ENCODE results near the gene NUP62. TPM values are rescaled to one million over a fixed set of nuclear protein-coding genes. Genes with fewer than 3 reads are reported as not detected.

NUP62 gene
- total RNA-seq, 1 experiment from 2014 or later, result 96.7 TPM

DNA sequence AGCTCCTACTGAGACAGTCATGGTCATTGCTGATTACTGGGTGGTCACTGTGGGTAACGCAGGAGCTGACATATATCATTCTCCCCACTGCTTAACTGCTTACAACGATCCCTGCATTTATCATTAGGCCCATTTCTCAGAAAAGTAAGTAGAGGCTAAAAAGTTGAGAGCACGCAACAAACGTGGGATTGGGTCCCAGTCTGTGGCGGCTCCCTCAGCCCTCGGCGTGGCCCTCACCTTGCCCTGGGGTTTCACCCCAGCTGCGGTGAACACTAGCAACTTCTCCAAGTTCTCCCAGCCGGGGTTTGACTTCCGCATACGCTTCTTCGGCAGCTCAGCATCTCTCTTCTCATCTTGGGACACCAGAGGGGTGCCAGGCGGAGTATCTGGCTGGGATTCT is 64.4 kb downstream of the NUP62 start:
- DNase-seq (ENCODE audit: low read depth), result no peak
- in situ Hi-C loops (cut with HindIII; ENCODE audit: low pct_unique_long_range_greater_than_20kb, low sequenced_read_pairs), result no loop called here

DNA sequence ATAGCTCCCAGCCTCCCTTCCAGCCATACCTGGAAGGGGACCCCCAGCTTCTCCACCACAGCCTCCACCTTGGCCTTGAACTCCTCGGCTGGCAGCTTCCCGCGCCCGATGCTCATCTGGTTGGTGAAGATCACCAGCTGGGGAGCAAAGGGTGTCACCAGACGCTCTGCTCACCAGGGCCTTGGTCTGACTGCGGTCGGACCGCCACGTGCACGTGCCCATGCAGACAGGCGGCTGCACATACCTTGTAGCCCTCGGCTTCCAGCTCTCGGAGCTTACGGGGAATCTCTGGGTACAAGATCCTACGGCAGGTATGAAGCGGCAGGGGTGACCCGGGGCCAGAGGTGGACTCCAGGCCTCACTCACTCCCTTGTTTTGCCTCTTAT is 65.4 kb downstream of the NUP62 start:
- in situ Hi-C loops (cut with HindIII; ENCODE audit: low pct_unique_long_range_greater_than_20kb, low sequenced_read_pairs), result no loop called here
- no peak for DNase-seq (ENCODE audit: low read depth)

DNA sequence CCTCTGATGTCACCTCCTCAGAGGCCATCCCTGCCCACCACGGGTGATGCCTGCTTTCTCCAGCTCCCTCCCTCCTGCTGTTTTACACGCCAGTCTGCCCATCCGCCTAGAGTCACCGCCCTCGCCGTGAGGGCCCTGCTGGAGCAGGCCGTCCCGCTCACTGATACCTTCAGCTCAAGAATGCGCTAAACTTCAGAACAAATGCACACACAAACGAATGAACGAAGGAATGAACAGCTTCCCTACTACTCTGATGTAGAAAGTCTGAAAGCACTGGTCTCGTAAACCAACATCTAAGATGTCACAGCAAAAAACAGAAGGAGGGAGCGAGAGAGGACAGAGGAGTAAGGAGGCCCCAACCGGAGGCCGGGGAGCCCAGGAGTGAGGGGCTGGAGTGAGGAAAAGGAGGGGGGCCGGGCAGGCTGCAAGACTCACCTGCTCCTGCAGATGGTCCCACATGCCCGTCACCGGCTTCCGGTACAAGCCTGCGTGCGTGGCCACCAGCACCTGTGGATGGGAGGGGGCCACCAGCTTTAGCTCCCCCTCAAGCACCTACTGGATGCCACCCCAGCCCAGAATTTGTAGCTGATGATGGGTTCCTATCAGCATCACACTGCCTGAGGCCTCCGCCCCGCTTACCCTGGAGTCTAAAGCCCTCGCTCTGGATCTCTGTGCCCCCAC is 65.9 kb downstream of the NUP62 start:
- no peak for DNase-seq (ENCODE audit: low read depth)
- in situ Hi-C loops (cut with HindIII; ENCODE audit: low pct_unique_long_range_greater_than_20kb, low sequenced_read_pairs), result no loop called here

GRCh38 chr19:49862391-49863253 is 66.7 kb downstream of the NUP62 start:
- in situ Hi-C loops (cut with HindIII; ENCODE audit: low pct_unique_long_range_greater_than_20kb, low sequenced_read_pairs), result no loop called here
- DNase-seq (ENCODE audit: low read depth), result no peak

- in situ Hi-C loops (cut with HindIII; ENCODE audit: low pct_unique_long_range_greater_than_20kb, low sequenced_read_pairs), result no loop called here
- no peak for DNase-seq (ENCODE audit: low read depth)
Measured at GRCh38 chr19:49861541-49862378, 67.5 kb downstream of the NUP62 start.

DNA sequence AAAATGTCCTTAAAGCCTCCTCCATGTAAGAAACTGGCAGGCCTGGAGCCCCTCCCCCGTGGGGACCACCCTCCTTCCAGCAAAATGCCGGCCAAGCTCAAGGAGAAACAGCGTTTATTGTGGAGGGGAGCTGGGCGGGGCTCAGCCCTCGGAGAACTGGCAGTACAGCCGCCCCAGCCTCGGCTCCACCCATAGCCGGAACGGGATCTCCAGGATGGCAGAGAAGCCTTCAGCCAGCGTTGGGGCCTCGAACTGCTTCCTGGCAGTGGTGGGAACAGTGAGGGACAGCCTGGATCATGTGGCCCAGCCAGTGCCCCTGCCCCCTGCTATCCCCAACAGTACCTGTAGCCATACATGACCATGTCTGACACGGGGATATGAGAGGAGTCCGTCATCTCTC is 68.2 kb downstream of the NUP62 start:
- no peak for DNase-seq (ENCODE audit: low read depth)
- in situ Hi-C loops (cut with HindIII; ENCODE audit: low pct_unique_long_range_greater_than_20kb, low sequenced_read_pairs), result no loop called here

DNA sequence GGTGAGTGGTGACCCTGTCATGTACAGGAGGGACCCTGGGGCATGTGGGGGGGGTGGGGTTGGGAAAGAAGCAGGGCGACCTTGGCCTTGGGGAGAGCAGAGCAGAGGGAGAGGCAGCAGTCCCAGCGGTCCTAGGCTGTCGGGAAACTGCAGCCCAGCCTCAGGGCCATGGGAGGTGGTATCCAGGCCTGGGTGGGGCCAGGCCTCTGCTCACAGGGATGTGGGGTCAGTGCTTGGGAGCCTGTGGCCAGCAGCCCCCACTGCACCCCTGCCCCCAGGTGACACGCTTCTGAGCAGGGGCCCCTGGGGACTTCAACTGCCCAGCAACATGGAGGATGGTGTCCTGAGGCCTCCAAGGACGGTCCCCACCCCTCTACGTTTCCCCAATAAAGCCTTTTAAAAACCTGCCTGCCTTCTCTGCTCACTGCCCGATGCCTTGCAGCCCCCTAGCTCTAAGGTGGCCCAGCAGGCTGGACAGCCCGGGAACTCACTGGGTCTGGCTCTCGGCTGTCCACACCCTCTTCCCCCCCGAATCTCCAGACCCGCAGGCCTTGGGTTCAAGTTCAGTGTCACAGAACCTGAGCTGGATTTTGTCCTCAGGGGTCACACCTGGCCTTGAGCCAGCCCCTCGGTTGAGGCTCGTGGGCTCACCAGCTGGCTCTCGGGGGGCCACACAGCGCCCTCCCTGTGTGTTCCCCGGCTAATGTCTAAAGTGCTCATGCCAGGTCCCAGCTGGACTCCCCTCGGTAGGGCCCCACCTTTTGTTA is 68.8 kb downstream of the NUP62 start:
- DNase-seq (ENCODE audit: low read depth), result no peak
- in situ Hi-C loops (cut with HindIII; ENCODE audit: low pct_unique_long_range_greater_than_20kb, low sequenced_read_pairs), result no loop called here

GRCh38 chr19:49859682-49860335 is 69.5 kb downstream of the NUP62 start:
- DNase-seq (ENCODE audit: low read depth), result no peak
- in situ Hi-C loops (cut with HindIII; ENCODE audit: low pct_unique_long_range_greater_than_20kb, low sequenced_read_pairs), result no loop called here

DNA sequence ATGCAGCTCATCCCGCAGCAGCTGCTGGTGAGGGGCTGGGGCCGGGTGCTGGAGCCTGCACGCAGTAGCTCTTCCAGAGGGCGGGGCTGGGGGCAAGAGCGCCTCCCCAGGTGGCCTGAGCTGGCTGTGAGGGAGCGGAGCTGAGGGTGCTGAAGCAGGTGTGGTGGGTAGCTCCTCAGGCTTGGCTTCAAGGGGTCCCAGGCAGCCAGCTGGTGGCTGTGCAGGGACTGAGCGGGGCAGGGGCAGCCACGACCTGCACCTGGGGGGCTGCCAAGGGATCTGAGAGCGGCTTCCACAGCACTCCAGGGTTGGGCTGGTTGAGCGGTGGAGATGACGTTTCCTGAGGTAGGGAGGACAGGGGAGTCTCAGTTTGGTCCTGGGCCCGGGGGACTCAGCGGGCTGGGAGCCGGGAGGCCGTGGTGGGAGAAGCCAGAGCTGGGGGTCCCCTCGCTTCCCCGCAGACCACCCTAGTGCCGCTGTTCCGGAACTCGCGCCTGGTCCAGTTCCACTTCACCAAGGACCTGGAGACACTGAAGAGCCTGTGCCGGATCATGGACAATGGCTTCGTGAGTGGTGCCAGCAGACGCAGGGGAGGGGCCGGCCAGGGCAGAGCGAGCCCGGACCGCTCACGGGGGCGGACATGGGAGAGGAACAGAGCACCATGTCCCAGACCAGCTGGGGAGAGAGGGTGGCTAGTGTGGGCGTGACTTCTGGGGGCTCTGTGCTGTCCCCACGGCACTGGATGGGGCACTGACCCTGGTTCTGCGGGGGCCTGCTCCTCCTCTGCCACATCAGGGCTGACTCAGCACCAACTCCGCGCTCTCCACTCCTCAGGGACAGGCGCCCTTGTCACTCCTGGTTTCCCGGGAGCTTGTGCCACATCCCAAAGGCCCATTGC is 71.0 kb downstream of the NUP62 start:
- DNase-seq (ENCODE audit: low read depth), result no peak
- in situ Hi-C loops (cut with HindIII; ENCODE audit: low pct_unique_long_range_greater_than_20kb, low sequenced_read_pairs), result no loop called here

- DNase-seq (ENCODE audit: low read depth), result no peak
- in situ Hi-C loops (cut with HindIII; ENCODE audit: low pct_unique_long_range_greater_than_20kb, low sequenced_read_pairs), result no loop called here
Measured at GRCh38 chr19:49857838-49858087, 71.5 kb downstream of the NUP62 start.

DNA sequence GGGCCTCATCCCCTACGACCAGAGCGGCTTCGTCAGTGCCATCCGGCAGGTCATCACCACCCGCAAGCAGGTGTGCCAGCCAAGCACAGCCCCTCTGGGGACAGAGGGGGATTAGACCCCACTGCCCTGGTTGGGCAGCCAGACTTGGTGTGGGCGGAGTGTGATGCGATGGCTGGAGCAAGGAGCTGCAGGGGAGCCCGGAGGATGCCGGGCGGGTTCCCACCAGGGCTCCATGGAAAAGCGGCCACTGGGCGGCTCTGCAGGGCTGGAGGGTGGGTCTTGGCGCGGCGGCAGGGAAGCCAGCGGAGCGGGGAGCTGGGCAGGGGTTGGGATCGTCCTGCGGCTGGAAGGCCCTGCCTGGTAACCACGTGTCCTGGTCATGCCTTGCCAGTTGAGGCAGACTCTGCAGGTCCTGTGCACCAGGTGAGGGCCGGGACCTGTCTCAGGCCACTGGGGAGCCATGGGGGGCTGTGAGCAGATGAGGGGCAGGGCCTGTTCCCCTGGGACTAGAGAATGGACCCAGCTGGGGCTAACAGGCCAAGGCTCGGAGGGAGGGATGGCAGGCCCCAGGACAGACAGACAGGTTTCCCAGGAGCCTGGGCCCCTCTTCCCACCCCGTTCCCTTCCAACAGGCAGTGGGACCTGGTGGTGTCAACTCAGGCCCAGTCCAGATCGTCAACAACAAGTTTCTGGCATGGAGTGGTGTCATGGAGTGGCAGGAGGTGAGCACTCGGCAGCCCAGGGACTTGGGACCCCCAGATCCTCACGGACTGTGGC is 72.1 kb downstream of the NUP62 start:
- in situ Hi-C loops (cut with HindIII; ENCODE audit: low pct_unique_long_range_greater_than_20kb, low sequenced_read_pairs), result no loop called here
- DNase-seq (ENCODE audit: low read depth), result no peak

Other genes with a start within 250 kb of the NUP62 start
- 1.1 and 3.2 TPM in 2 replicates for gene ADM5, start 239.9 kb downstream of the NUP62 start, total RNA-seq (2014; rRNA removed; shearing (Covaris generic); ENCODE audit: low replicate concordance)
- 21.2 and 26.7 TPM in 2 replicates for gene CPT1C, start 238.4 kb downstream of the NUP62 start, total RNA-seq (2014; rRNA removed; shearing (Covaris generic); ENCODE audit: low replicate concordance)
- not detected in 2 replicates for gene TSKS, start 166.2 kb downstream of the NUP62 start, total RNA-seq (2014; rRNA removed; shearing (Covaris generic); ENCODE audit: low replicate concordance)
- 290 and 317 TPM in 2 replicates for gene AP2A1, start 162.5 kb downstream of the NUP62 start, total RNA-seq (2014; rRNA removed; shearing (Covaris generic); ENCODE audit: low replicate concordance)
- gene FUZ, start 116.2 kb downstream of the NUP62 start, total RNA-seq (2014; rRNA removed; shearing (Covaris generic); ENCODE audit: low replicate concordance), result 50.1 and 84.7 TPM in 2 replicates
- gene MED25, start 111.2 kb downstream of the NUP62 start, total RNA-seq (2014; rRNA removed; shearing (Covaris generic); ENCODE audit: low replicate concordance), result 27.0 and 34.7 TPM in 2 replicates
- 126 and 143 TPM in 2 replicates for gene PTOV1, start 78.3 kb downstream of the NUP62 start, total RNA-seq (2014; rRNA removed; shearing (Covaris generic); ENCODE audit: low replicate concordance)
- 61.9 and 99.6 TPM in 2 replicates for gene PNKP, start 61.9 kb downstream of the NUP62 start, total RNA-seq (2014; rRNA removed; shearing (Covaris generic); ENCODE audit: low replicate concordance)
- 8.0 and 12.9 TPM in 2 replicates for gene AKT1S1, start 52.1 kb downstream of the NUP62 start, total RNA-seq (2014; rRNA removed; shearing (Covaris generic); ENCODE audit: low replicate concordance)
- gene TBC1D17, start 51.8 kb downstream of the NUP62 start, total RNA-seq (2014; rRNA removed; shearing (Covaris generic); ENCODE audit: low replicate concordance), result 7.1 and 7.8 TPM in 2 replicates
- 8.9 and 9.5 TPM in 2 replicates for gene IL4I1, start 32.6 kb downstream of the NUP62 start, total RNA-seq (2014; rRNA removed; shearing (Covaris generic); ENCODE audit: low replicate concordance)
- 9.6 TPM in 2 replicates for gene ATF5, start 299 bp downstream of the NUP62 start, total RNA-seq (2014; rRNA removed; shearing (Covaris generic); ENCODE audit: low replicate concordance)
- not detected in 2 replicates for gene SIGLEC11, start 31.7 kb upstream of the NUP62 start, total RNA-seq (2014; rRNA removed; shearing (Covaris generic); ENCODE audit: low replicate concordance)
- 44.2 and 50.6 TPM in 2 replicates for gene VRK3, start 95.9 kb upstream of the NUP62 start, total RNA-seq (2014; rRNA removed; shearing (Covaris generic); ENCODE audit: low replicate concordance)
- 6.8 and 10.8 TPM in 2 replicates for gene ZNF473, start 96.5 kb upstream of the NUP62 start, total RNA-seq (2014; rRNA removed; shearing (Covaris generic); ENCODE audit: low replicate concordance)
- not detected in 2 replicates for gene IZUMO2, start 233.8 kb upstream of the NUP62 start, total RNA-seq (2014; rRNA removed; shearing (Covaris generic); ENCODE audit: low replicate concordance)